ENCODE results near the gene VPS4A. TPM values are rescaled to one million over a fixed set of nuclear protein-coding genes. Genes with fewer than 3 reads are reported as not detected.

VPS4A gene
- total RNA-seq, 3 donors from 2014 or later = 31.3 to 43.8 (median 32.4) TPM

DNA sequence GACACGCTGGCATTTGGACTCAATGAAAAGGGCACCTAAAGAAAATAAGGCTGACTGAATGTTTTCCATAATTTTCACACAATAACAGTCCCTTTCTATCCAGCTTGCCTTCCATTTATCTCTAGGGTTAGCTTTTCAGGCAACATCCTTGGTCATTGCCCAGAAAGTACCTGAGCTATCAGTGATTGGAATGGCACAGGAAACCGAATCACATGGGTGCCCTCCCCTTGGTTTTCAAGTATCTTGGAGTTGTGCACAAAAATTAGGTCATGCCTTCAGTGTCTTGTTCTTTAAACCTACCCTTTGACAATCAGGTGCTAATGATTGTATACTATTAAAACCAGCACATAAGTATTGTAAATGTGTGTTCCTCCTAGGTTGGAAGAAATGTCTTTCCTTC is 3.3 kb upstream of the VPS4A start:
- Histone ChIP-seq H3K9me3 (no peaks in the 10 kb centered on the region), H3K27me3 (no peaks in the 10 kb centered on the region), H3K36me3 (no peaks in the 10 kb centered on the region), H3K4me1 (no peaks in the 10 kb centered on the region), H3K27ac (no peak overlapping the region), H3K4me3 (no peak overlapping the region)
- no peak for TF ChIP-seq POLR2AphosphoS5 (IDR thresholded peaks at IDR 0.05)
- no peak for TF ChIP-seq POLR2A (IDR thresholded peaks at IDR 0.05)
- TF ChIP-seq, protein P1, sequence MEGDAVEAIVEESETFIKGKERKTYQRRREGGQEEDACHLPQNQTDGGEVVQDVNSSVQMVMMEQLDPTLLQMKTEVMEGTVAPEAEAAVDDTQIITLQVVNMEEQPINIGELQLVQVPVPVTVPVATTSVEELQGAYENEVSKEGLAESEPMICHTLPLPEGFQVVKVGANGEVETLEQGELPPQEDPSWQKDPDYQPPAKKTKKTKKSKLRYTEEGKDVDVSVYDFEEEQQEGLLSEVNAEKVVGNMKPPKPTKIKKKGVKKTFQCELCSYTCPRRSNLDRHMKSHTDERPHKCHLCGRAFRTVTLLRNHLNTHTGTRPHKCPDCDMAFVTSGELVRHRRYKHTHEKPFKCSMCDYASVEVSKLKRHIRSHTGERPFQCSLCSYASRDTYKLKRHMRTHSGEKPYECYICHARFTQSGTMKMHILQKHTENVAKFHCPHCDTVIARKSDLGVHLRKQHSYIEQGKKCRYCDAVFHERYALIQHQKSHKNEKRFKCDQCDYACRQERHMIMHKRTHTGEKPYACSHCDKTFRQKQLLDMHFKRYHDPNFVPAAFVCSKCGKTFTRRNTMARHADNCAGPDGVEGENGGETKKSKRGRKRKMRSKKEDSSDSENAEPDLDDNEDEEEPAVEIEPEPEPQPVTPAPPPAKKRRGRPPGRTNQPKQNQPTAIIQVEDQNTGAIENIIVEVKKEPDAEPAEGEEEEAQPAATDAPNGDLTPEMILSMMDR (IDR thresholded peaks at IDR 0.05) = no peak
- no peak for DNase-seq (ENCODE audit: low spot score in 2 of 2)
- intact Hi-C loops (cut with DNase I; ENCODE audit: low total_unique reads) = no loop called here

DNA sequence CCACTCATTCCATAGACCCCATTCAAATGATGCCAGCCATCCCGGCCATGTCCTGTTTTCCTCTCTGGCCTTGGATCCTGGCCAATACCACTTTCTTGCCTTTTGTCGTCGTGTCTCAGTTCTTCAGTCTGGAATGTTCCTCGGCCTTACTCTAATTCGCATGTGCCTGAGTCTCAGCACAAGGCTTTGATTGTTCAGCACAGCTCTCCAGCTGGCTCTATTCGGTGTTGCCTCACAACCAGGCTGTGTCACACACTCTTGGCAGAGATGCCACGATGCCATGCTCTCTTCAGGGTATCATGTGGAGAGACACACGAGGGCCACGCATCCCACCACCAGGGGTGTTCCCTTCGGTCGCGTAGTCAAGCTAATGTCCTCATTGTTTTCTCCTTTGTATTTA is 1.8 kb upstream of the VPS4A start:
- intact Hi-C loops (cut with DNase I; ENCODE audit: low total_unique reads) = no loop called here
- peak overlapping the region; percentile 10 to 54 for H3K27ac ChIP-seq
- TF ChIP-seq POLR2AphosphoS5 (IDR thresholded peaks at IDR 0.05) (no peak), POLR2A (IDR thresholded peaks at IDR 0.05) (no peak)
- TF ChIP-seq, protein P1 (IDR thresholded peaks at IDR 0.05) = no peak
- DNase-seq (ENCODE audit: low spot score in 2 of 2) = no peak
- H3K27me3 ChIP-seq = no peaks in the 10 kb centered on the region
- no peaks in the 10 kb centered on the region for H3K9me3 ChIP-seq
- H3K4me1 ChIP-seq = no peaks in the 10 kb centered on the region
- no peaks in the 10 kb centered on the region for H3K36me3 ChIP-seq
- no peak overlapping the region for H3K4me3 ChIP-seq

DNA sequence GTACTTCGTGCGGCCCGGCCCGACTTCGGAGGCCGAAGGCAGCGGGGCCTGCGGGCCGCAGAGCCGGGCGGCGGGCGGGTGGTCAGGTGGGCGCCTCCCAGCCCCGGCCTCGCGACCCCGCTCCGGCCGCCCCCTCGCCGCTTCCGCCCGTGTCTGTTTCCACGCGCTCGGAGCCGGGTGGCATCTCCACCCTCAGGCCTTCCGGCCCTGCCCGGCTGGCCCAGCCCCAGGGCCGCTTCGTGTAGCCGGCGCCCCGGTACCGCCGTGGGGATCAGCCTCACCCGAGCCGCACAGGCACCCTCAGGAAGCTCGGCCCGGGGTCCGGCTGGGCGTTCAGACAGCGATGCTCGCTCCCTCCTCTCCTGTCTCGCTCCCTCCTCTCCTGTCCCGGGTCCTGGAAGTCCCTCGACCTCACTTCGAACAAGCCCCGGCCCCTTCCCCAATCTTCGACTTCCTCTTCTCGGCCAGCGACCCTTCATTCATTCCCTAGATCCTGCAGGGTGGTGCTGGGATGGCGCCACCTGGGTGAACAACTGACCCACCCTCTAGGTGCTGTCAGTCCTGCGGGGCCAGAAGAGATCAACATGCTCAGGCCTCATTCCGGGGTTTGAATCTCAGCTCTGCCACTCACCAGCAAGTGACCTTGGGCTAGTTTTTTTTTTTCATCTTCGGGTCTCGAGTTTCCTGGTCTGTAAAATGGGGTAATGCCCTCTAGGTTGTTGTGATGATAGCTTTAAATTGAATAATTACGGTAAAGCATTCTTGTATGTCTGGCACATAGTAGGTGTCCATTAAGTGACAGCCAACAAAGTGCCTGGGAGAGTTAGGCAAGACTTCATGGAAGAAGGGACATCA is 610 bp downstream of the VPS4A start:
- Histone ChIP-seq H3K27ac (peak overlapping the region; percentile 84 to 90), H3K9me3 (no peaks in the 10 kb centered on the region), H3K27me3 (no peaks in the 10 kb centered on the region), H3K4me3 (peak overlapping the region; percentile 94 to 97 (median 94)), H3K36me3 (peaks cover 6% of the 10 kb centered on the region), H3K4me1 (no peaks in the 10 kb centered on the region)
- no peak for TF ChIP-seq POLR2A (IDR thresholded peaks at IDR 0.05)
- TF ChIP-seq, protein P1 (IDR thresholded peaks at IDR 0.05) = no peak
- no peak for TF ChIP-seq POLR2AphosphoS5 (IDR thresholded peaks at IDR 0.05)
- intact Hi-C loops (cut with DNase I; ENCODE audit: low total_unique reads) = loop anchor here (10.0 kb wide), 1 partner anchor 157 kb away; no protein-coding TSS in a partner anchor
- peak in 1 of 2 donors; percentile 24 for DNase-seq (ENCODE audit: low spot score in 2 of 2)

DNA sequence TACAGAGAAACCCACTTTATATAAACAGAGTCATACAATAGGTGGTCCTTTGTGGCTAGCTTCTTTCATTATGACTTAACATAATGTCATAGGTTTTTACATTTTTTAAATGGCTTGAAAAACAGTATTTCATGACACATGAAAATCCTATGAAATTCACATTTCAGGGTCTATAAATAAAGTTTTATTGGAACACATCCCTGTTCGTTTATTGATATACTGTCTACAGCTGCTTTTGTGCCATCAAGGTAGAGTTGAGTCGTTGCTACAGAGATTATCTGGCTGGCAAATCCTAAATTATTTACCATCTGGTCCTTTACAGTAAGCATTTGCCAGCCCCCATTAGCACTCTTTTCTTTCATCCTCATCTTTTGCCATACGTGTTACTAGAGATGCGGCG is 2.3 kb downstream of the VPS4A start:
- intact Hi-C loops (cut with DNase I; ENCODE audit: low total_unique reads) = loop anchor here (10.0 kb wide), 1 partner anchor 159 kb away; no protein-coding TSS in a partner anchor
- Histone ChIP-seq H3K36me3 (peaks cover 6% of the 10 kb centered on the region), H3K27ac (no peak overlapping the region), H3K9me3 (no peaks in the 10 kb centered on the region), H3K27me3 (no peaks in the 10 kb centered on the region), H3K4me3 (no peak overlapping the region), H3K4me1 (no peaks in the 10 kb centered on the region)
- no peak for DNase-seq (ENCODE audit: low spot score in 2 of 2)
- TF ChIP-seq, protein P1 (IDR thresholded peaks at IDR 0.05) = no peak
- no peak for TF ChIP-seq POLR2A (IDR thresholded peaks at IDR 0.05)
- TF ChIP-seq POLR2AphosphoS5 (IDR thresholded peaks at IDR 0.05) = no peak

DNA sequence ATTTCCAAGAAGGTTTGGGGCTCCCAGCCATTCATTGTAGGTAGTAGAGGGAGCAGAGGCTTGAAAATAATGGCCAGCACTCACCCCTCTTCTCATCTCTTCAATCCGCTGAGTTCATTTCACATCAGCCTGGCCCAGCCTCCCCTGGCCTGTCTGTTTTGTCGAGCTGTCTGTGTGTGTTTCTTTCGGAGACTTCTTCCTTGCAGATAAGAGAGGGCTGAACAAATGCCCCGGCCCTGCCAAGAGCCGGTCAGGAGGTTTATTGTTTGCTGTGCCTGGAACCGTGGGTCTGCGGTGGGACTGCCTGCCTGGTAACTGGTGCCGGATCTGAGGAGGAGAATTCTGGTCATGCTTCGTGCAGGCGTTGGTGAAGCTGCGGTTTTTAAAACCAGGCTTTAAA is 3.4 kb downstream of the VPS4A start:
- no peak for TF ChIP-seq POLR2A (IDR thresholded peaks at IDR 0.05)
- TF ChIP-seq, protein P1 (IDR thresholded peaks at IDR 0.05) = no peak
- TF ChIP-seq POLR2AphosphoS5 (IDR thresholded peaks at IDR 0.05) = no peak
- Histone ChIP-seq H3K27me3 (no peaks in the 10 kb centered on the region), H3K36me3 (peaks cover 17% of the 10 kb centered on the region), H3K4me3 (no peak overlapping the region), H3K4me1 (no peaks in the 10 kb centered on the region), H3K9me3 (no peaks in the 10 kb centered on the region), H3K27ac (no peak overlapping the region)
- DNase-seq (ENCODE audit: low spot score in 2 of 2) = no peak
- intact Hi-C loops (cut with DNase I; ENCODE audit: low total_unique reads) = loop anchor here (10.0 kb wide), 1 partner anchor 160 kb away; no protein-coding TSS in a partner anchor
